SK-MEL-5 (cell line): Measurements from ENCODE around the gene RGS12. TPM values are rescaled to one million over a fixed set of nuclear protein-coding genes. Genes with fewer than 3 reads are reported as not detected.
A peak's percentile ranks its signal among the peaks of the same experiment; 100 is the strongest.

Experiments
- DNase-seq: peaks from one replicate; pipeline ENCODE4 v3.0.0-alpha.2; 2016; ENCODE audit warnings: low read depth, low spot score
- in situ Hi-C: cut with HindIII; loops from 2 replicates; pipeline ENCODE4 v1.10.0; 2016; ENCODE audit warnings: low sequenced_read_pairs, high pct_unique_total_duplicates, low pct_unique_long_range_greater_than_20kb
- total RNA-seq: library from RNA; depleted of rRNA; stranded (reverse); fragments of >200 nt; shearing (Covaris generic); gene quantifications from 2 replicates; pipeline ENCODE4 v1.2.3, GENCODE V29; 2014

The RGS12 gene
- total RNA-seq, 1 experiment from 2014 or later: 4.8 TPM

DNA sequence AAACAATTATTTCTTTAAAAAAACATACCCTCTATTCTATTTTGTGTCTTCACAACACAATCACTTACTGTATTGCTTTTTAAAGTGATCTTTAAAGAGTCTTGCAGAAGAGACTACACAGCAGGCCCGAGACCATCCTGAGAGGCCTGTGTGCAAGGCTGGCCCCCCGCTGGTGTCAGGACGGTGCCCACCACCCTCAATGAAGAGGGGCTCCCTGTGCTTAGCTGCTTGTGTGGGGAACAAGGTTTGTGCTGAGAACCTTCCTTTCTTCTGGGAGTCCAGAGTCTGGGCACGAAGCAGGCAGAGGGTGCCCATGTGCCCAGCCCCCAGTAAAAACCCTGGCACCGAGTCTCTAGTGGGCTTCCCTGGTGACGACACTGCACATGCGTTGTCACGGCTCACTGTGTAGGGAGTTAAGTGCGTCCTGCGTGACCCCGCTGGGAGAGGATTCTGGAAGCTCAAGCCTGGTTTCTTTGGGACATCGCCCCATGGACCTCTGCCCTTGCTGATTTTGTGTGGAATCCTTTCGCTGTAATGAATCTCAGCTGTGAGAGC lies 22.0 kb downstream of the RGS12 start:
- in situ Hi-C loops: no loop called here
- no peak for DNase-seq

DNA sequence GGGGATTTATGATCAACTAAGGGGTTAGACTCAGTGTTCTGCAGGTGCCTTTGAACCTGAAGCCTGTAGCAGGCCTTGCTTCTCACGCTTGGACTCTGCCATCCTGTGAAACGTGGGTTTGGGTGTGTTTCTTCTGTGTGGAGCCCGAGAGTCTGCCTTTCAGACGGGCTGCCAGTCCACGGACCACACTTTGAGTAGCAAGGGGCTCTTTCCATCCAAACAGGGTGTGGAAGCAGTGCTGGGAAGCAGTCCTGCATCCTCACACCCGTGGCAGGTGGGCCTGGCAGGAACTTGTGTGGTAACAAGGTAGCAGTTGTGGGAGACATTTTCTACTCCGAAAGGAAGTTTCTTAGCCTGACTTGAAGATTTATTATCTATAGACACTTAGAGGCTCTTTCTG lies 22.7 kb downstream of the RGS12 start:
- DNase-seq: no peak
- in situ Hi-C loops: no loop called here

DNA sequence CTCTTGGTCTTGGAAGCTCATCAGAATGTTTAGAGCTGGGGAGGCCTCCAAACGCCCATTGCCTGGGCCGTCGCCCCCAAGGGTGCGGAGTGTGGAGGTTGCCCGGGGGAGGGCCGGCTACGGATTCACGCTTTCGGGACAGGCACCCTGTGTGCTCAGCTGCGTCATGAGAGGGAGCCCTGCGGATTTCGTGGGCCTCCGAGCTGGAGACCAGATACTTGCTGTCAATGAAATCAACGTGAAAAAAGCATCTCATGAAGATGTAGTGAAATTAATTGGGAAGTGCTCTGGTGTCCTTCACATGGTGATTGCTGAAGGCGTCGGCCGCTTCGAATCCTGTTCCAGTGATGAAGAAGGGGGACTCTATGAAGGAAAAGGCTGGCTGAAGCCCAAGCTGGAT lies 23.3 kb downstream of the RGS12 start:
- no peak for DNase-seq
- in situ Hi-C loops: no loop called here

DNA sequence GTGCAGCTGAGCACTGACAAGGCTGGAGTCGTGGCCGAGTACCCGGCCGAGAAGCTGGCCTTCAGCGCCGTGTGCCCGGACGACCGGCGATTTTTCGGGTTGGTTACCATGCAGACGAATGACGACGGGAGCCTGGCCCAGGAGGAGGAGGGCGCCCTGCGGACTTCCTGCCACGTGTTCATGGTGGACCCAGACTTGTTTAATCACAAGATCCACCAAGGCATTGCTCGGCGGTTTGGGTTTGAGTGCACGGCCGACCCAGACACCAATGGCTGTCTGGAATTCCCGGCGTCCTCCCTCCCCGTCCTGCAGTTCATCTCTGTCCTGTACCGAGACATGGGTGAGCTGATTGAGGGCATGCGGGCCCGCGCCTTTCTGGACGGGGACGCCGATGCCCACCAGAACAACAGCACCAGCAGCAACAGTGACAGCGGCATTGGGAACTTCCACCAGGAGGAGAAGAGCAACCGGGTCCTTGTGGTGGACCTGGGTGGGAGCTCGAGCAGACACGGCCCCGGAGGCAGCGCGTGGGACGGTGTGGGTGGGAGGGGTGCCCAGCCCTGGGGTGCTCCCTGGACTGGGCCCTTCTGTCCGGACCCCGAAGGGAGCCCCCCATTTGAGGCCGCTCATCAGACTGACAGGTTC lies 24.3 kb downstream of the RGS12 start:
- no peak for DNase-seq
- in situ Hi-C loops: no loop called here

DNA sequence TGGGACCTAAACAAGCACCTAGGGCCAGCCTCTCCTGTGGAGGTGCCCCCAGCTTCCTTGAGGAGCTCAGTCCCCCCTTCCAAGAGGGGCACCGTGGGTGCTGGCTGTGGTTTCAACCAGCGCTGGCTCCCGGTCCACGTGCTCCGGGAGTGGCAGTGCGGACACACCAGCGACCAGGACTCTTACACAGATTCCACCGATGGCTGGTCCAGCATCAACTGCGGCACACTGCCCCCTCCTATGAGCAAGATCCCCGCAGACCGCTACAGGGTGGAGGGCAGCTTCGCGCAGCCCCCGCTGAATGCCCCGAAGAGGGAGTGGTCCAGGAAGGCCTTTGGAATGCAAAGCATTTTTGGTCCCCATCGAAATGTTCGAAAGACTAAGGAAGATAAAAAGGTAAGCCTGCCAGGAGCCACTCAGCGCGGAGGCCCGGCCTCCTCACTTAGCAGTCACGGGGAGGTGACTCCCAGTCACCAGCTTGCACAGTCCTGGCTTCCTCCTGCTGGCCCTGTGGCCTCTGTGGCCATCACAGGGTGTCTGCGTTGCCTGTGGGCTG lies 24.9 kb downstream of the RGS12 start:
- in situ Hi-C loops: no loop called here
- DNase-seq: no peak

DNA sequence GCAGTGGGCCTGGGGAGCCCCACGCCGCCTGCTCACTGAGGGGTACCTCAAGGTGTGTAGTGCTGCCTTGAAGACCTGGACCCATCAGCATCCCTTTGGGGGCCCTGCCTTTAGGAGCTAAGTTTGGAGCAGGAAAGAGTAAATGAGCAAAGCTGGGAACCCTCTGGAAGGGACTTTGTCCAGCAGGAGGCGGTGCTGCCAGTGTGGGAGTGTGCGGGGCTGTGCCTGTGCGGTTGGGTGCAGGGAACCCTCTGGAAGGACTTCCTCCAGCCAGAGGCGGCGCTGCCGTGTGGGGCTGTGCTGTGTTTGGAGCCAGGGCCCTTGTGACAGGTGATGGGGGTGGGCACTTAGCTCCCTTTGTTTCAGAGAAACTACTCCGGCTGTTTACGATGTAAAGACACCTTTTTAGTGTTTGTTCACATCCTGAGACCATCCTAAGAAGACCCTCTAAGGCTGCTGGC lies 25.8 kb downstream of the RGS12 start:
- in situ Hi-C loops: no loop called here
- peak; percentile 61 for DNase-seq

DNA sequence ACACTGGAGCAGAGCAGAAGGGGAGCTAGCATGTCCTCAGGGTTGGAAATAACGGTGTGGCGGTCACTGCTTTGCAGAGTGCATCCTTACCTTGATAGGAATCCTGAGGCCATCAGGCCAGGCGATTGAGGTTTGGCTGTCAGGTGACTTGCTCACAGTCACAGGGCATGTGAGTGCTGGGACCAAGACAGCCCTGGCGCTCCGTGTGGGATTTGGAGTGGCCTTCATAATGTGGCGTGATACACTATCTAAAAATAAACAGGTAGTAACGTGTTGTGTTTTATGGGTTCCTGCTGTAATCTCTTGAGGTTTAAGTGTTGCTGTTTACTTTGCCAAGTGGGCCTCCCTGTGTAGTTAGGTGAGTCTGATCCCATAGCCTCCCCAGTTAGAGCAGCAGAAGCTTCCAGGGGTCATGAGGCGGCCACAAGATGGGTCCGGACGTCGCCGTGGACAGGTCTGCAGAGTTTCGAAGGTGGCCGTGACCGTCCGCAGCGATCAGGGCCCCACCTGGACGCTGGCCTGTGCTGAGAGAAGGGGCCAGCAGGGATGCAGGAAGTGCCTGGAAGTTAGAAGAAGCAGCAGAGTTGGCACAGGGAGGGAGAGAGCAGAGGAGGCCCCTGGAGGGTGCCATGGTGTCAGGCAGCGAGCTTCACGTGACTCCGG lies 27.7 kb downstream of the RGS12 start:
- in situ Hi-C loops: no loop called here
- no peak for DNase-seq

DNA sequence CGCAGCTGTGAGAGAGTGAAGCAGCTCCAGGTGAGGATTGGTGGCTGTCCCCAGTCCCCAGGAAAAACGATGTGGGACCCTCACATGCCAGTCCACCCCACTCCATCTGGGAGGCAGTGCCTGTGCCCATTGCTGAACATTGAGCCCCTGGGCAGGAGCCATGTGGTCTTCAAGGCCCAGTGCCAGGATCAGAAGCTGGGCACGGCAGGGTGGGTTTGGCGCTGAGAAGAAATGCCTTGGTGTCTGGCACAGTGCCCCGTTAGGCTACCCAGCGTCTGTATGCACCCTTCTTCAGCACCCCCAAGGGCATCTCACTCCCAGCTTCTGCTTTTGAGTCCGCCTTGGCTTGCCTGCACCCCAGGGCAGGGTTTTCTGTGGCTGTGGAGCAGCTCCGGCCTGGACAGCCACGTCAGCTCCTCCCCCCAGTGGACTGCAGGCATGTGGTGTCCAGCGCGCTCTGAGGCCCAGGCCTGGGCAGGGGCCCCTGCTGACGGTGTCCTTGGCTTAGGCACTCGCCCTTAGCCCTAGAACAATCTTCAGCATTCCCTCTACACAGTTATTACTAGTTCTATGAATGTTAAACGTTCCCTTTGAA lies 28.6 kb downstream of the RGS12 start:
- no peak for DNase-seq
- in situ Hi-C loops: no loop called here

DNA sequence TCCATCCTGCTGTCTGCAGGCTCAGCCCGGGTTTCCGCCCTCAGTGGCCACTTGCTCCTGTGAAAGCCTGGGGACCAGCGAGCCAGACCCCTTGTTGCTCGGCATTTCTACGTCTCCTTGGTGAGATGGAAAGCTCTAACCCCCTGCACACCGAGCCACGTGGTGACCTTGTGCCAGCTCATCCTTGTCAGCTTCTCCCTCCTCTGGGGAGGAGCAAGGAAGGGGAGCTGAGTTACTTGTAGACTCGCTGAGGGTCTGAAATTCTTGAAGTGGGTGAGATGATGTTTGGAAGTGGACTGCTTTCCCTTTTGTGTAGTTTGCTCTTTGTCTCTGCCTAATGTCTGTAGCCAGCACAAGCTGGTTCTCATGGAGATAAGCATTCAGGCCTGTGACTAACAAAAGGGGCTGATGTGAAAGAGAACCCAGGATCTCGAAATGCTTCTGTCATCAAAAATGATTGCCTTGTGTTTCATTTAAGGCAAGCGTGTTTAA lies 29.3 kb downstream of the RGS12 start:
- DNase-seq: no peak
- in situ Hi-C loops: no loop called here

DNA sequence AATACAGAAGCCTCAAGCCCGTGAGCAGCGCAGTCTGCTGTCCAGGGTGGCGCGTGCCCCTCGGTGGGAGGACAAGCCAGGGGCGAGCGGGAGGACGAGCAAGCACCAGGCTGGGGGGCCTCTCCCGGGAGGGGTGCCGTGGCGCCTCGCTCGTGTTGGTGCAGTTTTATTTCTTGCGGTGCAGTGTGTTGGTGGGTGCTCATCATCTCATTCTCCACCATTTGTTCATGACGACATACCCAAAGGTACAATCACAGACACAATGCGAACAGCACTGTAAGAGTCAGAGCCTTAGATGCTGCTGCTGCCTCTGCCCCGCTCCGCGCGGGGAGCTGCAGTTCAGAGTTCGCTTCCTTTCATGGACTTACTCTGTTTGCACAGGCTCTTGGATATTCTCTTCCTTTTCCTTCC lies 30.3 kb downstream of the RGS12 start:
- no peak for DNase-seq
- in situ Hi-C loops: no loop called here

DNA sequence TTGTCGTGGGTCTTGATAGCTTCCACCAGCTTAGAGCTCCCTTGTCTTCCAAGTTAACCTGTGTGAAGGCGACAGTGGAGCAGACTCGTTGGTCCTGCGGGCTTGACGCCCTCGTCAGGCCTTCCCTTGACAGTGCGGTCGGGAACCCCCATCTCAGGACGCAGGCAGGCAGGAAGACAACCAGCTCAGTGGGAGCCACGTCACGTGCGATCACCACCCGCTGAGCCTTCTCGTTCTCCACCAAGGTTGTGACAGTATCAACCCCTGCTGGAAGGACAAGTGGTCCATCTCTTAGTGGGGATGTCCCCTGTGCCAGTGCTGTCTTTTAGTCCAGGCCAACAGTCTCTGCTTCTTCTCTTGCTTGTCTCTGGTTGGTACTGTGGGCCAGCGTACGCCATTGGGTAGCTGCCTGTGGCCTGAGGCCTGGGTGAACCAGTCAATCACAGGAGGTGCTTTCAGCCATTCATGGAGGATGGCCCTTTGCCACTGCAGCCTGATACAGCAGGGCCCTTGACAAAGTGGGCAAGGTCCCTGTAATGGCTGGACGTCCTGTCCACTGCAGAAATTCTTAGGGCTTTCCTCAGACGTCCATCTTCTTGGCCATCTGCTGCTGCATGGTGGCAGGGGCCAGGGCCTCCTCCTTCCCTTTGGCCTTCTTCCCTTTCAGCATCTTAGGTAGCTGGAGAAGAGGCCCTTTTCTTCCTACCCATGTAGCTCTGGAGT lies 31.4 kb downstream of the RGS12 start:
- DNase-seq: peak; percentile 6
- in situ Hi-C loops: no loop called here

DNA sequence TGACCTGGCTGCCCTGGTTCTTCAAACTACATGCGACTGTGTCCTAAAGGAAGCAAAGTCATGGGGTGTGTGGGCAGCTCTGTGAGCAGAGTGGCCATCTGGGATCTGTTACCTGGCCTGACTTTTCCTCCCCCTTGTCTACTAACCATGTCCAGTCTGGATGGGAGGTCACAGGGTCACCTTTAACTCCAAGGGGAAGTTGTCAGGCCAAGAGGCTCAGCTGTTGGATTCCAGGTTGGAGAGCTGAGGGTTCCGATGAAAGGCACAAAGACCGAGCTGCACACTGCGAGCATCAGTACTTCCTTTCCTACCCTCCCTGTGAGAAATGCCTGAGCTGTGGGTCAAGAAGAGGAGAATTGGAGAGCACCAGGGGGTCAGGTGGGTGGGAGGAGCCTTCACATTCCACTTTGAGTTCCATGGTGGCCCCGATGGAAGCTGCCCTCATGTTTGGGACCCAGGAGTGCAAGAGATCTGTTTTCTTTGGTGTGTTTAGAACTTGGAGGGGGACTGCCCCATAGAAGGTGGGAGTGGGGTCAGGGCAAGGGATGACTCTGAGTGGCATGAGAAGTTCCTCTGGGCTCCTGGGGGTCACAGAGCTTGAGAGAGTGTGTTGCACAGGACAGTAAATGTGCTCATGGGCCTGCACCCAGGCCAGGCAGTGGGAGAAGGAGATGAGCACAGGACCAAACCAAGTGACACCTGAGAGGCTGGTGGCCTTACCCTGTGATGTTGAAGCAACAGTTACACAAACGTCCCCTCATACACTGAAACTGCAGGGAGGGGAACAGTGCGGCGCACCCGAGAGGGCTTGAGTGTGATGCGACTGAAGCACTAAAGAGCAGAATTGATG lies 36.2 kb downstream of the RGS12 start:
- in situ Hi-C loops: no loop called here

DNA sequence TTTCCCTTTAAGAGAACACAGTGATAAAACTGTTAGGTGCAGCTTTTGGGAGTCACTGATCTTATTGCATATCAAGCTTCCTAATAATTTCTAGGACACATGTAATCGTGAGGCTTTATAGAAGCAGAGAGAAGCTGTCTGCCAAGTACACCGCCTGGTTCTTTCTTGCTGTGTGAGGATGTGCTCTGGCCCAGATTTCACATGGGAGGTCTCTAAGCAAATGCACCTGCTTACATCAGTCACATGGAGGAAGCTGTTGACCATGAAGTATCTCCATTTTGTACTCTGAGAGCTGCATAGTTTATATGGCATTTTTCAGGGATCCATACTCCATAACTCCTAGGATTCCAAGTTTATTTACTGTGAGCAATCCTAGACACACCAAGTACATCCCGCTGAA lies 37.1 kb downstream of the RGS12 start:
- in situ Hi-C loops: no loop called here
- no peak for DNase-seq

More for the DNA sequence above, 36.2 kb downstream of the RGS12 start:
- no peak for DNase-seq

DNA sequence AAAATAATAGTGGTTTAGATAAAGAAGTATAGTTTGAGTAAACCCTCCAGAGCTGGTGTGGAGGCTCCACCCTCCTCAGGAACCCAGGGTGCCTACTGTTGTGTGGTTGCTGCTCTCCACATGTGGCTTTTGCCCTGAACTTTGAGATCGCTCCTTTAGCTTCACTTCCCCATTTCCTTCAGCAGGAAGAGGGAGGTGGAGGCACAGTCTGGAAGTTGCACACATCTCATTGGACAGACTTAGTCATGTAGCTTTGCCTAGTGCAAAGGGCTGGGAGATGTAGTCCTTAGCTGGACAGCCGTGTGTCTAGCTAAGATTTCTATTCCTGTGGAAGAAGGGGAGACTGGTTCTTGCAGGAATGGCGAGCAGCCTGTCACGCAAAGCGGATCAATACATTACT lies 37.9 kb downstream of the RGS12 start:
- DNase-seq: no peak
- in situ Hi-C loops: no loop called here

DNA sequence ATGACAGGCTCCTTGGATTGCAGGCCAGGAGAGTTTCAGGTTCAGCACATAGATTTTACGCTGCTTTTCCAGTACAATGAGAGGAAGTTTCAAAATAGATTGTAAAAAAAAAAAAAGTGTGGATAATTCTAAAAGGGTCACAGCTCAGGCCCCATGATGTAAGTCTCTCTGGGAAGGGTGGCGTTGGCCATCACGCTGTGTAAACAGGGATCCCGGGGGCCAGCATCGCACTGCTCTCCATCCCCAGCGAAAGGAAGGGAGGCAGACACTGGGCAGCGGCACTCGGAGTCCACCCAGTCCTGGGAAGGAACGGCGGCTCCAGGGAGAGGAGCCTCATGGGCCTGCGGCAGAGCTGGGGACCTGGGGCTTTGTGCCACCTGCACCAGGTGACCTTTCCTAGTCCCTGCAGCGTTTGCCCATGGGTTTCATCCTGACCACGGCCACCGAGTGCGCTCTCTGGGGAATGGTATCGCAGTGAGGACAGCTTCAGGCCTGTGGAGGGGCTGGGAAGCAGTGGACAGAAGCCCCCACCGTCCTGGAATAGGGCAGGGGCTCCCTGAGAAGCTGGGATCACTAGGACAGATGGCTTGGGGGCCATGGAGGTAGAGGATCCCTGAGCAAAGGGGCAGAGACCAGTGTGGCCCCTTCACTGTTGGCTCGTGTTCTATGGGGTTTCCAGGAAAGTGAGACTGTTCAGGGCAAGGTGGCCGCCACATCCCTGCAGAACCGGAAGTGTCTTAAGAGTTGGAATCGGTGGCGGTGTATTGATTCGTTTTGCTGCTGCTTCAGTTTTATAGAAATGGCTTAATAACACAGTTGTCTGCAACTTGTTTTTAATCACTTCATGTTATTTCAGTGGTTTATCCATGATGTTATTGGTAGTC lies 38.9 kb downstream of the RGS12 start:
- DNase-seq: no peak
- in situ Hi-C loops: no loop called here

DNA sequence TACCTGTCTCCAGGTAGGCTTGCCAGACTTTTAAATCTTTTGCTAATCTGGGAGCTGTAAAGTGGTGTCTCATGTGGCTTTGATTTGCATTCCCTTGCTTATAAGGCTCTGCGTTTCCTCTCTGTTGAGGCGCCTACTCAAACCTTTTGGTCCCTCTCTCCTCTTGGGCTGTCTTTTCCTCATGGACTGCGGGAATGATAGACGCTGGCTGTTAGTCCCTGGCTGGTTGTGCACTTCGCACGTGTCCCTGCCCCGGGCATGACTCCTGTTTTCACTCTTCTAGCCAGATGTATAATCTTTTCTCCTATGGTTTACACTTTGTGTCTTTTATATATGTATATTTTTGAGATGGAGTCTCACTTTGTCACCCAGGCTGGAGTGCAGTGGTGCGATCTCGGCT lies 39.7 kb downstream of the RGS12 start:
- in situ Hi-C loops: no loop called here
- DNase-seq: no peak
